Measurements from ENCODE around the gene KIF1B.

Gene KIF1B

GRCh38 chr1:10429868-10430215 is 219.5 kb downstream of the KIF1B start:
- no peak for TF ChIP-seq HDGF (IDR thresholded peaks at IDR 0.05; ENCODE audit: borderline replicate concordance)
- no peak for TF ChIP-seq L3MBTL2 (conservative IDR thresholded peaks at IDR 0.05)
- TF ChIP-seq FOXA1 (IDR thresholded peaks at IDR 0.05), result no peak
- no peak for TF ChIP-seq NFRKB (IDR thresholded peaks at IDR 0.05)
- TF ChIP-seq ELF4 (IDR thresholded peaks at IDR 0.05), result no peak
- TF ChIP-seq TARDBP (IDR thresholded peaks at IDR 0.05), result no peak
- no peak for TF ChIP-seq CTBP1 (IDR thresholded peaks at IDR 0.05; ENCODE audit: borderline replicate concordance)
- TF ChIP-seq FOXM1 (IDR thresholded peaks at IDR 0.05; ENCODE audit: borderline replicate concordance), result no peak
- TF ChIP-seq BHLHE40 (IDR thresholded peaks at IDR 0.05; ENCODE audit: borderline replicate concordance), result no peak
- no peak for TF ChIP-seq LEF1 (IDR thresholded peaks at IDR 0.05; ENCODE audit: borderline replicate concordance)
- no peak for TF ChIP-seq ARNT (IDR thresholded peaks at IDR 0.05)
- TF ChIP-seq FOXK2 (IDR thresholded peaks at IDR 0.05), result no peak
- TF ChIP-seq SP1 (IDR thresholded peaks at IDR 0.05), result no peak
- no peak for TF ChIP-seq ZNF384 (IDR thresholded peaks at IDR 0.05)
- TF ChIP-seq PKNOX1 (IDR thresholded peaks at IDR 0.05), result no peak
- no peak for TF ChIP-seq SUZ12 (IDR thresholded peaks at IDR 0.05)
- ChIA-PET CTCF (interaction anchor here (1.0 to 3.3 kb wide), 8 partner anchors 22 to 273 kb away, joined by 3 to 32 read pairs (median 4); no protein-coding TSS in a partner anchor), POLR2A (interaction anchor here (0.6 to 3.4 kb wide), 6 partner anchors 16 to 220 kb away, joined by 3 to 26 read pairs (median 4); partner anchors contain the start of genes DFFA, KIF1B and PGD)
- DNase-seq (ENCODE audit: extremely low spot score), result no peak

- CTCF ChIA-PET, result interaction anchor here (0.5 to 3.3 kb wide), 12 partner anchors 15 to 274 kb away, joined by 3 to 32 read pairs (median 4); partner anchors contain the start of gene DFFA
- POLR2A ChIA-PET, result interaction anchor here (0.6 to 3.4 kb wide), 6 partner anchors 8 to 463 kb away, joined by 3 to 26 read pairs (median 3); partner anchors contain the start of gene PGD
- 0 out of 2 replicates have a peak, but pooled peaks have one; percentile 38 for TF ChIP-seq LEF1 (IDR thresholded peaks at IDR 0.05; ENCODE audit: borderline replicate concordance)
- TF ChIP-seq HDGF (IDR thresholded peaks at IDR 0.05; ENCODE audit: borderline replicate concordance), result no peak
- TF ChIP-seq ARNT (IDR thresholded peaks at IDR 0.05), result 0 out of 2 replicates have a peak, but pooled peaks have one; percentile 31
- no peak for TF ChIP-seq SUZ12 (IDR thresholded peaks at IDR 0.05)
- TF ChIP-seq L3MBTL2 (conservative IDR thresholded peaks at IDR 0.05), result peak; percentile 99
- no peak for TF ChIP-seq ZNF384 (IDR thresholded peaks at IDR 0.05)
- TF ChIP-seq PKNOX1 (IDR thresholded peaks at IDR 0.05), result no peak
- DNase-seq (ENCODE audit: extremely low spot score), result peak; percentile 96
Observed at GRCh38 chr1:10430216-10431069, 220.1 kb downstream of the KIF1B start, which contains the start of gene CENPS. TSS of gene CENPS (plus strand) at chr1:10430433. CDS start at chr1:10430518, 85 bp downstream.
